Measurements from ENCODE around the gene CNKSR1.

The CNKSR1 gene

DNA sequence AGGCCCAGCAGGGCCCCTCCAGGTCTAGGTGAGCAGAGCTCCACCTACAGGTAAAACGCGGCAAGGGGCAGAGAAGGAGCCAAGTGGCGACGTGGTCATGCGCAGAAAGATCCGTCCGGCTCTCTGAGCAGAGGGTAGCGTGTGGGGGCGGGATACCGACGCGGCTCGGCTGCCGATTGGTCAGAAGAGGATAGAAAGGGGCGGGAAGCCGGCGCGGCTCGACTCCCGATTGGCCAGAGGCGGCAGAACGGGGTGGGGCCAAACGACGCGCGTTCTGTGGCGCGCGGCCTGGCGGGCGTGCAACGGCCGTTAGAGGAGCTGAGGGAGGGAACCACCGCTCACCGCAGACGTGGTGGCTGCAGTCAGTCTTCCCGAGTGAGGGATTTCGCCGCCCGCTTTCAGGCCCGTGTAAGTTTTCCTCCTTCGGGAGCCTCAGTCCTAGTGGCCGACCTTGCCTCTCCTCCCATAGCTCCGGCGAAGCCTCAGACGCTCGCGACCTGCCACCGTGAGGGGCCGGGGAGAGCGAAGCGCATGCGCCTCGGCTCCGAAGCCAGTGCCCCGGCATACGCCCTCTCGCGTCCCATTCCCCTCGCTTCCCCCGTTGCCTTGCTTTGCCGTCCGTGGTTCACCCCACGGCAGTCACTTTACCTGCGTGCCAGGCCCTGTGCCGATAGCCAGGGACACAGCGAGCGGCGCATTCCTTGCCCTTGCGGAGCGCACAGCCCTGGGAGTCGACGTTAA, 56.8 kb downstream of the CNKSR1 start, which contains the start of gene CEP85:
Gene CEP85, plus strand, starts transcription at position 298 of the 741 bp plus-strand sequence. CDS start 5,584 bp downstream, outside the sequence.
- peak; percentile 98 for DNase-seq

DNA sequence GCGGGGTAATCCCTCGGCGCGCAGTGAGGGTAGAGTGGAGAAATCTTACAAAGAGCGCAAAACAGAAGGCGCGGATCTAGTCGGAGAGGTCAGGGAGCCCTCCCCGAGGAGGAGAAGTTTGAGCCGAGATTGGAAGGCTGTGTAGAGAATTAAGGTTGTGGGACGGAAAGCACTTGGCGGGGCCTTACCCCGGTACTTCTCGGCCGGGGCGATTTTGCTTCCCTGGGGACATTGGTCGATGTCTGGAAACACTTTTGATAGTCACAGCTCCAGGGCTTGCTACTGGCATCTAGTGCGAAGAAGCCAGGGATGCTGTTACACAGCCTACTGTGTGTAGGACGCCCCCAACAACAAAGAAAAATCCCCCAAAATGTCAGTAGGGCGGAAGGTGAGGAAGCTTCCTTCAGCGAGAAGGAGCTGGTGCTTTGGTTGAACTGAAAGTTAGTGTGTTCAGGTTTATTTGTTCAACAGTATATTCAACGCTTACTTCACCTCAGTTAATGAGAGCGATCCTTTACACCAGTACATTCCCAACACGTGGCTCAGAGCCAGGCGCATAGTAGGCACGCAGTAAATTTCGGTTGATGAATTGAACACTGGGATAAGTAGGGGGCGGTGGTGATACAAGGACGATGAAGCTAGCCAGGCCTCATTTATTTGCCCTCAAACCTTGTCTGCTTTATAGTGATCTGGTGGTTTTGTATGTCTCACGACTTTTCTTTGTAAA, 57.5 kb downstream of the CNKSR1 start:
- DNase-seq = no peak

GRCh38 chr1:26237230-26237966, 60.1 kb downstream of the CNKSR1 start:
- no peak for DNase-seq

All from left hindlimb (tissue), 1 donor.